Measurements from ENCODE around the gene DNAJB9. TPM values are rescaled to one million over a fixed set of nuclear protein-coding genes. Genes with fewer than 3 reads are reported as not detected.

DNAJB9 gene
- total and polyA plus RNA-seq, 2 of the 8 experiments (the other 6 are each of a cell fraction or from before 2014, with no cell fraction given): 1.8 to 9.7 TPM

DNA sequence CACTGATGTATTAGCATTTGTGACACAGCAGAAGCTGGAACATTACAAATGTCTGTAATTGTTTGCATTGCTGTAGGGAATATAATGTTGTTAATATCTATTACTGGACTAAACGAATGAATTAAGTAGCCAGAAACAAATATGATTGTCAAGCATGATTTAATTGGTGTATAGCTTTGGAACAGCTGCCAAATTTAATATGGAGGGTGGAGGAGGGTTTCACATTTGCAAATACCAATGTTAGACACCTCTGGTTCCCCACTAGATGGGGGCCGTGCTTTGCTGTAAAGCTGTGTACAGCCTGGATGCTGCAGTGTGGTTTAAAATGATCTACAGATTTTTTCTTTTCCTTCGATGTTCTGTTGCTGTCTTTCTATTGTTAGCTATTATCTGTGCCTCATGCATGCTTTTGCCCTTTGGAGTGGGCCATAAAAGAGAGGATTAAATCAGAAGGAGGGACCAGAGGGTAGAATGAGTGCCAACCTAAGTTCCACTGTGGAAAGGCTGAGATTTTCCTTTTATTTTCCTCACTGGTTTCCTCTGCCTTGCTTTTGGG is 23.1 kb downstream of the DNAJB9 start:
- no peak overlapping the region for H4K5ac ChIP-seq (ENCODE audit: insufficient read length, low read depth, low read length)
- no peak overlapping the region for H3K23ac ChIP-seq (ENCODE audit: insufficient read length)
- H2BK15ac ChIP-seq (ENCODE audit: low read length): no peak overlapping the region
- WGBS, 2 experiments (ENCODE audit: extremely low coverage in 1 of 2, insufficient coverage in 1 of 2, insufficient read length in 1 of 2, insufficient replicate concordance in 2 of 2, low coverage in 1 of 2, low lambda C conversion rate in 2 of 2, missing lambda C conversion rate in 1 of 2): 68% methylated on average over 3 of the region's 3 CpGs; no CpG with 5 or more reads in 1 of the 2 experiments
- no peak overlapping the region for H4K91ac ChIP-seq (replicated peaks; ENCODE audit: insufficient read length, low read length)
- no peak for DNase-seq (ENCODE audit: low read depth in 1 of 2, low spot score in 2 of 2)
- no peaks in the 10 kb centered on the region for H4K20me1 ChIP-seq (replicated peaks in 1 of 2; ENCODE audit: control insufficient read depth in 1 of 2, insufficient read depth in 2 of 2, low read length in 2 of 2)
- H3K79me2 ChIP-seq (ENCODE audit: control insufficient read depth in 1 of 2, insufficient read depth in 2 of 2, low read length in 2 of 2): no peaks in the 10 kb centered on the region
- H3K27ac ChIP-seq (ENCODE audit: low read depth, low read length): no peak overlapping the region
- no peak overlapping the region for H2BK12ac ChIP-seq (ENCODE audit: low read depth, low read length)
- H3K18ac ChIP-seq (ENCODE audit: extremely low read depth, low read length): no peak overlapping the region
- H4K8ac ChIP-seq (ENCODE audit: extremely low read depth, insufficient read depth, low read length): no peak overlapping the region
- no peak overlapping the region for H3K56ac ChIP-seq (replicated peaks; ENCODE audit: insufficient read length, low read depth, low read length)
- no peak overlapping the region for H2BK120ac ChIP-seq (replicated peaks; ENCODE audit: low read depth, low read length)
- no peak overlapping the region for H3K4me2 ChIP-seq (ENCODE audit: insufficient read depth in 1 of 2, low read depth in 2 of 2, low read length in 2 of 2)
- no peaks in the 10 kb centered on the region for H3K9me3 ChIP-seq (ENCODE audit: insufficient read depth in 2 of 2, low read depth in 1 of 2, low read length in 1 of 2)
- no peak for TF ChIP-seq CHD1 (IDR thresholded peaks at IDR 0.05; ENCODE audit: low read depth, low read length)
- TF ChIP-seq TBP (IDR thresholded peaks at IDR 0.05; ENCODE audit: low read depth, low read length): no peak
- no peak for TF ChIP-seq EP300 (IDR thresholded peaks at IDR 0.05; ENCODE audit: borderline replicate concordance in 1 of 2, low read depth in 2 of 2, low read length in 2 of 2)
- TF ChIP-seq CTBP2 (IDR thresholded peaks at IDR 0.05; ENCODE audit: borderline replicate concordance, insufficient read depth, insufficient read length, low read length): no peak
- TF ChIP-seq, protein P1, sequence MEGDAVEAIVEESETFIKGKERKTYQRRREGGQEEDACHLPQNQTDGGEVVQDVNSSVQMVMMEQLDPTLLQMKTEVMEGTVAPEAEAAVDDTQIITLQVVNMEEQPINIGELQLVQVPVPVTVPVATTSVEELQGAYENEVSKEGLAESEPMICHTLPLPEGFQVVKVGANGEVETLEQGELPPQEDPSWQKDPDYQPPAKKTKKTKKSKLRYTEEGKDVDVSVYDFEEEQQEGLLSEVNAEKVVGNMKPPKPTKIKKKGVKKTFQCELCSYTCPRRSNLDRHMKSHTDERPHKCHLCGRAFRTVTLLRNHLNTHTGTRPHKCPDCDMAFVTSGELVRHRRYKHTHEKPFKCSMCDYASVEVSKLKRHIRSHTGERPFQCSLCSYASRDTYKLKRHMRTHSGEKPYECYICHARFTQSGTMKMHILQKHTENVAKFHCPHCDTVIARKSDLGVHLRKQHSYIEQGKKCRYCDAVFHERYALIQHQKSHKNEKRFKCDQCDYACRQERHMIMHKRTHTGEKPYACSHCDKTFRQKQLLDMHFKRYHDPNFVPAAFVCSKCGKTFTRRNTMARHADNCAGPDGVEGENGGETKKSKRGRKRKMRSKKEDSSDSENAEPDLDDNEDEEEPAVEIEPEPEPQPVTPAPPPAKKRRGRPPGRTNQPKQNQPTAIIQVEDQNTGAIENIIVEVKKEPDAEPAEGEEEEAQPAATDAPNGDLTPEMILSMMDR (IDR thresholded peaks at IDR 0.05; ENCODE audit: control extremely low read depth in 1 of 3, insufficient read depth in 1 of 3, low read depth in 1 of 3, low read length in 3 of 3): peak in 1 of 3 experiments; percentile 21; a peak in 1 of 4 replicates
- TF ChIP-seq RAD21 (IDR thresholded peaks at IDR 0.05 in 1 of 2, conservative IDR thresholded peaks at IDR 0.05 in 1 of 2; ENCODE audit: low read depth in 2 of 2, low read length in 2 of 2): peak; percentile 47 to 55
- TF ChIP-seq HDAC6 (IDR thresholded peaks at IDR 0.05; ENCODE audit: low read depth, low read length): no peak
- no peak for TF ChIP-seq POLR2A (IDR thresholded peaks at IDR 0.05; ENCODE audit: control extremely low read depth in 1 of 2, low read depth in 2 of 2, low read length in 2 of 2)
- no peak overlapping the region for H3K14ac ChIP-seq (ENCODE audit: insufficient read length)
- H3K4me3 ChIP-seq (ENCODE audit: extremely low read depth in 1 of 4, insufficient read depth in 2 of 4, low read depth in 3 of 4, low read length in 4 of 4): no peak overlapping the region
- no peak overlapping the region for H3K4ac ChIP-seq (replicated peaks; ENCODE audit: insufficient read length, low read depth, low read length)
- H2AFZ ChIP-seq (ENCODE audit: low read length): no peak overlapping the region
- H3K79me1 ChIP-seq (ENCODE audit: low read depth, low read length): no peaks in the 10 kb centered on the region
- H2BK5ac ChIP-seq (ENCODE audit: low read depth, low read length): no peak overlapping the region
- H3K36me3 ChIP-seq (ENCODE audit: control insufficient read depth in 2 of 4, insufficient read depth in 4 of 4, low read length in 3 of 4): no peaks in the 10 kb centered on the region
- peaks cover 0 to 8% (median 3%) of the 10 kb centered on the region in 4 experiments; a peak in 4 of 7 replicates for H3K4me1 ChIP-seq (replicated peaks in 1 of 4; ENCODE audit: control insufficient read depth in 3 of 4, insufficient read depth in 4 of 4, low read length in 3 of 4)
- H2AK5ac ChIP-seq (ENCODE audit: low read depth, low read length): no peak overlapping the region
- no peak for FAIRE-seq
- ChIA-PET CTCF (ENCODE audit: partially characterized antibody) (interaction anchor here (0.7 to 2.3 kb wide), 5 partner anchors 10 to 24 kb away, joined by 3 to 11 read pairs (median 3); no protein-coding TSS in a partner anchor), POLR2A (ENCODE audit: partially characterized antibody) (interaction anchor here (0.8 to 1.1 kb wide), 2 partner anchors 11 to 14 kb away, joined by 3 read pairs; no protein-coding TSS in a partner anchor)
- no peaks in the 10 kb centered on the region for H3K27me3 ChIP-seq (replicated peaks in 1 of 4; ENCODE audit: control insufficient read depth in 3 of 4, extremely low read depth in 1 of 4, insufficient read depth in 3 of 4, low read length in 3 of 4)
- no peaks in the 10 kb centered on the region for H3K23me2 ChIP-seq (ENCODE audit: low read depth, low read length)
- H3K9ac ChIP-seq (replicated peaks in 1 of 4; ENCODE audit: extremely low read depth in 1 of 4, low read depth in 3 of 4, low read length in 3 of 4): no peak overlapping the region
- H2BK20ac ChIP-seq (ENCODE audit: low read length): no peak overlapping the region; the same call in 1 of the 2 replicates
